ENCODE data around the gene ARSA.

Gene ARSA

DNA sequence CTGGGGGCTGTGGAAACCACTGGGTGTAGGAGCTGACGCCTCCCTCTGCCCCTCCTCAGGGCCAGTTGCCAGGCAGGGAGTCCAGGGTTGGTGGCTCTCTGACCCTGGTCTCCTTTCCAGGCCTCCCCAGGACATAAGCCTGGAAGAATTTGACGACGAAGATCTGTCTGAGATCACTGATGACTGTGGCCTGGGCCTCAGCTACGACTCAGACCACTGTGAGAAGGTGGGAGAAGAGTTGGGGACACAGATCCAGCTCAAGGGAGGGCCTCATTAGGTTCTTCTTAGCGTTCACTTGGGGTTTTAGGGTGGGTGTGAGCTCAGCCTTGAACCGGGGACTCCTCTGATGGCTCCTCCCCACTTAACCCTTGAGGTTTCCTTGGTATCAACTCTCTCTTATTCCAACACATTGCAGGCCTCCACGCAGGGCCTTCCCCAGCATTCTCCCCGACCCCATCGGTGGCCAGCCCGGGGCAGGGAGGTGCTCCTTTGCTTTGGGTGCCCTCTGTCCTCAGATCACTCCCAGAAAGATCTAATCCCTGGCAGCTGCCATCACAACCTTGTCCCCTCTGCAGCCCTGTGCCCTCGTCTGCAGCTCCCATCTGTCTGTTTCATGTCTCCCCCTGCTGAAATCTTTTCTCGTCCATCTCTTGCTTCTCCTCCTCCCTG is 26.1 kb downstream of the ARSA start:
- no peak for DNase-seq

DNA sequence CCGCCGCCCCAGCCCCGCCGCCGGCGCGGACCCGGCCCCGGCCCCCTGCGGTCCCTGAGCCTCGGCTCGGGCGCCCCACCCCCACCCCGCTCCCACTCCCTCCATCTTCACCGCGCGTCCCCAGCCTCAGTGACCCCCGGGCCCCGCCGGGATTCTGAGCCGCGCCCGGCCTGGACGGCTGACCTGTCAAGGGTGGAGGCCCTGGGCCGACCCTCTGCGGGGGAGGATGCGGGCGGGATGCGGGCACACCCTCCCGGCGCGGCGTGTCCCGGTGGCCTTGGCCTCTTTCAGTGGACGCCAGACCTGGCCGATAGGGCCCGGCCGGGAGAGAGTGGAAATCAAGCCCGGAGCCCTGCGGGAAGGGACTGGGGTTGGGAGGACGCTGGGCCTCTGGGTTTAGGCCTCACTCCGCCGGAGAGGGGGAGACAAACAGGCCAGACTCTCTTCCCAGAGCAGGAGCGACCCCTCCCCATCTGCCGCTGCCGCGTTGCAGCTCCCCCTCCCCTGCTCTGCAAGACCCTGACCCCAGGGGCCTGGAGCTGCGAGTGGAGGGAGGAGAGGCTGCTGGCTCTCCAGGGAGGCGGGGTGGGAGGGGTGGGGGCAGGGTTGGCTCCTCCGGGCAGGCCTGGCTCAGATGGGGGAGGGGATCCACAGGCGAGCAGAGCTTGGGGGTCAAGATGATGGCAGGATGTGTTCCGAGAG is 26.8 kb downstream of the ARSA start:
- no peak for DNase-seq

DNA sequence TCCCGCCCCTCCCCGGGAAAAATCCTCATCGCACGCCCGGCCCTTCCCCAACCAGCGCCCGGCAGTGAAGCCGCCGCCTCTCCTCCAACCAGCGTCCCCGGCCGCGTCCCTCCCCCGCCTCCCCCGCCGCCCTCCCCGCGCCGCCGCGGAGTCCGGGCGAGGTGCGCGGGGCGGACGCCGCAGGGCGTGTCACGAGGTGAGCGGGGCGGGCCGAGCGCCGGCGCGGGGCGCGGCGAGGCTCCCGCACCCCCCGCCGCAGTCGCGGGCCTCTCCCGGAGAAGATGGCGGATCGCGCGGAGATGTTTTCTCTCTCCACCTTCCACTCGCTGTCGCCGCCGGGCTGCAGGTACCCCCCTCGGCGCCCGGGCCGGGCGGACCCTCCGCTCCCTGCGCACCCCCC is 27.4 kb downstream of the ARSA start, which contains the start of gene MAPK8IP2:
Gene MAPK8IP2, plus strand, starts transcription at position 256 of the 400 bp plus-strand sequence. Its CDS starts 26 bp downstream, at position 282.
- DNase-seq = no peak

DNA sequence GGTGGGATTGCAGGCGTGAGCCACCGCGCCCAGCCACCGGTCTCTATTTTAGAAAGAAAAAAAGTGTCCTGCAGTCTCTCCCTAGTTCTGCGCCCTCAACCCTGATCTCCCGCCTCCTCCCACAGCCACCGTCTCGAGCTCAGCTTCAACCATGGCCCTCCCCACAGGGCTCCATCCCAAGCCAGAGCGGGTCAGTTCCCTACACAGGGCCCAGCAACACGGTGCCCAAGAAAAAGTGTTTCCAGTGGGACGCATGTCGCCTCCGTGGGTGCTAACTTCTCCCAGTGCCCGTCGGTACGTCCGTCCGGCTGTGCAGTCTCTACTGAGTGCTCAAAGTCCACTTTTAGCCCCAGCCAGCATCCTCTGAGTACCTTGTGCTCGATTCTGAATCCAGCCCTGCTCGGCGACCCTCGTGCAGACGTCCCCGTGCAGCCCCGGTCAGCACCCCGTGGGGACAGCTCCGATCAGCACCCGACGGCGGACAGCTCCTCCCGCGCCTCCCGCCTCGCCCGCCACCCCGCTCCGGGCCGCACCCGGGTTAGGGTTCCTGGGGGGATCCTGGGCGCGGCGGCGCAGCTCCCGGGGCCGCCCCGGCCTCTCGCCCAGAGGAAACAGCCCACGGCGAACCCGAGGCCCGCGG is 28.0 kb downstream of the ARSA start:
- DNase-seq = no peak

DNA sequence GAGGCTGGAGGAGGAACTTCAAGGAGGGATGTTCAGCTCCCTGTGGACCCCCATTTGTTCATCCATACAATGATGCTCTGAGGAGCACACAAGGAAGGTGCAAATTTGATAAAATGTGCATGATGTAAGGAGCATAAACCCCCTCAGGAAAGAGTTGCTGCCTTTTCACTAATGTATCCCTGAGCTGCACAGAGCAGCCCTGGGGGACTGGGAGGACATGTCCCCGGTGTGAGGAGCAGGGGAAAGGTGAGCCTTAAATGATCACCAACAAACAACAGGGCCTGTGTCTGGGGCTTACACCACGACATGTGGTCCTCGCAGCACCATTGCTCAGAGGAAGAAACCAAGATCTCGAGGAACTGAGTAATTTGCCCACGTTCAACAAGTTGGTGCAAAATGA is 30.9 kb downstream of the ARSA start:
- no peak for DNase-seq

DNA sequence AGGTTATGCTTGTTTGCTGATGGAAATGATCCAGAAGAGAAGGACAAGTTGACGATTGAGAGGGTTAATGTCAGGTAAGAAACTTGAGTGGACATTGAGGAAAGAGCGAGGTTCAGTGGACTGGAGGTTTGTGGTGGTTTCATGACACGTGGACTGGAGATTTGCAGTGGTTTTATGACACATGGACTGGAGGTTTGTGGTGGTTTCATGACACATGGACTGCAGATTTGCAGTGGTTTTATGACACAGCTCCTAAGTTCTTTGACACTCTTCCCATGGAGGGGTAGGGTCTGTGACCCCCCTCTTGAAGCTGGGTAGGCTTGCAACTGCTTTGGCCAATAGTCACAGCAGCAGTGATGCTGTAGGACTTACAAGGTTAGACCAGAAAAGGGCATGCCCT is 32.8 kb downstream of the ARSA start:
- no peak for DNase-seq

DNA sequence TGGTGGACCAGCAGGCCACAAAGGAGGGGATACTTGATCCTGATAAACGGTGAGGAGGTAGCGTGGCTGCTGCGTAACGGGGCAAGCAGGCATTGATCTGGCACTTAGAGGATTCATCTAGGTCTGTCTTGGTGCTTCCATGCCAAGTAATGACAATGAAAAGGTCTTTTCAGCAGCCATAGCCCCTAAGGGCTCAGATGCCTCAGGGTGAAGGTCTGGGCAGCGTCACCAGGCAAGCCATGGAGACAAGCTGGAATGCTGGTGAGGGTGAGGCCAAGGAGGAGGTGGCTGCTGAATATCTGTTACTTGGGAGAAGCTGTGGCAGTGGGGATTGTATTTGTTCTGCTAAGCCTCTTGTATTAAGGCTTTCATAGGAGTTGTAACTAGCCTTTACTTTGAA is 40.5 kb downstream of the ARSA start:
- no peak for DNase-seq

DNA sequence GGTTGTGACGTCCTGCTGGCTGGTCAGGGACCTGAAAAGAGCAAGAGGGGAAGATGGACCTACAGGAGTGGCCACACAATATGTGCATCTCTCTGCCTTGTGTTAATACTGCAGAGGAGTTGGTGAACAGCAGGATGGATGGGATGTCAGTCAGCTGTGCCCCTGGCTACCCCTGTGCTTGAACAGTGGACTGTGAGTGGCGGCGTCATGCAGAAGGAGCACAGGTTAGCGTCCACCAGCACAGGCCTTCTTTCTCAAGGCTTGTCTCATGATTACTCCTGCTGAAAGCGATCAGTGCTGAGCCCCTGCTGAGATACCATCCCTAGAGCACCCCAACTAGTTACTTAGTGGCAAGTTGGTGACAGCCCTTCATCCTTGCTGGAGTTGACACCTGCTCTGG is 41.5 kb downstream of the ARSA start:
- no peak for DNase-seq

DNA sequence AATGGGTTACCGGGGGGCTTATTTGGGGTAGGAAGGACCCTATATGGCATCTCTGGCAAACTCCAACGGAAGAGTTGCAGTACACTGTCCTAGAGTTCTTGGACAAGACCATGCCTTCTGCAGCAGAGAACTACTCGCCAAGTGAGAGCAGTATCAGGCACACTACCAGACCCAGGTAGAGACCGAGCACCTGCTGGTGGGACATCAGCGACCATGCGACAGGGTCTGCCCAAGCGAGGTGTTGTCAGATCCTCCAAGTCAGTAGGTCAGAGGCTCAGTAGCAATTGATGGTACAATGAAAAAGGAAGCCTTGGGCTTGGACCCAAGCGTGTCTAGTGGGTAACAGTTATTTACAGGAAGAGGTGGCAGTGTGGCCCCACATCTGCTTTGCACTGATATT is 42.2 kb downstream of the ARSA start:
- DNase-seq = no peak

DNA sequence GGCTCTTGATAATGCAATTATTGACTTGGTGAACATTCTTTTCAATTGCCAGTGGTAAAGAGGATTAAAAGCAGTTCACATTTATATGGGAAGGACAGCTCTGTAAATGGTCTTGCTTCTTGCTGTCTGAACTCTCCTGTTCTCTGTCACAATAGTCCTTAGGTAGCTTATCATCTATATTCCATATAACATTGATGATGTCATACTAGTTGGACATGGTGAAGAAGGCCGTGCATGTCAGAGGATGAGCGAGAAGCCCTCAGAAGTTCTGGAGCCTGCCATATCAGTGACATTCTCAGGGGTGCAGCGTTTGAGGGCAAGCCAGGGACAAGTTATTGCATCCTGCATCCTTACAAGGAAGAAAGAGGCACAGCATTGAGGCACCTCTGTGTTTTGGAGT is 42.7 kb downstream of the ARSA start:
- no peak for DNase-seq

DNA sequence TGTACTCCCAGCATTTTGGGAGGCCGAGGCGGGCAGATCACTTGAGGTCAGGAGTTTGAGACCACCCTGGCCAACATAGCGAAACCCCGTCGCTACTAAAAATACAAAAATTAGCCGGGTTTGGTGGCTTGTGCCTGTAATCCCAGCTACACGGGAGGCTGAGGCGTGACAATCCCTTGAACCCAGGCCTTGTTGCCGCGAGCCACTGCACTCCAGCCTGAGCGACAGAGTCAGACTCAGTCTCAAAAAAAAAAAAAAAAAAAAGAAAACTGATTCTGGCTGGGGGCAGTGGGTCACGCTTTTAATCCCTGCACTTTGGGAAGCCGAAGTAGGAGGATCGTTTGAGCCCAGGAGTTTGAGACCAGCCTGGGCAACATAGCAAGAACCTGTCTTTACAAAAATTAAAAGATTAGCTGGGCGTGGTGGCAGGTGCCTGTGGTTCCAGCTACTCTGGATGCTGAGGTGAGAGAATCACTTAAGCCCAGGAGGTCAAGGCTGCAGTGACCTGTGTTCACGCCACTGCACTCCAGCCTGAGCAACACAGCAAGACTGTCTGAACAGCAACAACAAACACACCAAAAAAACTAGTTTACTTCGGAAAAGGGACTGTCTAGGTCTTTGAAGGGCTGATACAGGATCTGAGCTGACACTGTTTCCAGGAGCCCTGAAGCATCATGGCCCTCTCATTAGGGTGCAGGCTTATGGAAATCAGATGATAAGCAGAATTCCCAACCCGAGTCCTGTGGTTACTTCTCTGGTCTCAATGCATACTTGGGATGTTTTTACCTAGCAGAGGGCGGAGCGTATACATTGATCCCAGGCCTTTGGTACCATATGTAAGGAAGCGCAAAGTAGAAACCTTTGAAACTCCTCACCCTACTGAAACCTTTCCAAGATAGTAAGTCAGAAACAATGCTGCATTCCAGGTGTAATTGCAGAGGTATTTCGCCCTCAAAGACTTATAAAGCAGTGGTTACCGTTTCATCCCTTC is 43.6 kb downstream of the ARSA start:
- no peak for DNase-seq

DNA sequence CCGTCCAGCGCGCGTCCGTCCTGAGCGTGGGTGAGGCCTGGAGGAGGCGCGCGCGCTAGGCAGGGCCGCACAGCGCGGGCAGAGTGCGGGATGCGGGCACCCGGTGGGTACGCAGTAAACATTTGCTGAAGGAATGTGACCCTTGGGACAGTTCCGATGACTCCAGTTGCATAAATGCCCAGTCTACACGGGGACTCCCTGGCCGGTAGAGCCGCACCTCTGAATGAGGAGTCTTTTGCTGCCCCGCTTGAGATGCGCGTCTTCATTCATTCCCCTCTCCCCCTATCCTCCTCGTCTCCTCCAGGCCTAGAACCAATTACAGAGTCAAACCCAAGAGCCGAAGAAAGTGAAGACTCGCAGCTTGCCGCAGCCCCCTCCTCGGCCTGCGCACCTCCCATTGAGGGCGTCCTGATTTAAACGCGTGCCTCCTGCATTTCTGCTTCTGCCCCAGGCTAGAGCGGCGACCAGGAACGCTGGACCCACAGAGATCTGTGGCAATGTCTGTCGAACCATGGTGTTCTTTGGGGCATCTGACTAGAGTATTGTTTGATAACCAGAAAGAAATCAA is 44.6 kb downstream of the ARSA start:
- DNase-seq = no peak

DNA sequence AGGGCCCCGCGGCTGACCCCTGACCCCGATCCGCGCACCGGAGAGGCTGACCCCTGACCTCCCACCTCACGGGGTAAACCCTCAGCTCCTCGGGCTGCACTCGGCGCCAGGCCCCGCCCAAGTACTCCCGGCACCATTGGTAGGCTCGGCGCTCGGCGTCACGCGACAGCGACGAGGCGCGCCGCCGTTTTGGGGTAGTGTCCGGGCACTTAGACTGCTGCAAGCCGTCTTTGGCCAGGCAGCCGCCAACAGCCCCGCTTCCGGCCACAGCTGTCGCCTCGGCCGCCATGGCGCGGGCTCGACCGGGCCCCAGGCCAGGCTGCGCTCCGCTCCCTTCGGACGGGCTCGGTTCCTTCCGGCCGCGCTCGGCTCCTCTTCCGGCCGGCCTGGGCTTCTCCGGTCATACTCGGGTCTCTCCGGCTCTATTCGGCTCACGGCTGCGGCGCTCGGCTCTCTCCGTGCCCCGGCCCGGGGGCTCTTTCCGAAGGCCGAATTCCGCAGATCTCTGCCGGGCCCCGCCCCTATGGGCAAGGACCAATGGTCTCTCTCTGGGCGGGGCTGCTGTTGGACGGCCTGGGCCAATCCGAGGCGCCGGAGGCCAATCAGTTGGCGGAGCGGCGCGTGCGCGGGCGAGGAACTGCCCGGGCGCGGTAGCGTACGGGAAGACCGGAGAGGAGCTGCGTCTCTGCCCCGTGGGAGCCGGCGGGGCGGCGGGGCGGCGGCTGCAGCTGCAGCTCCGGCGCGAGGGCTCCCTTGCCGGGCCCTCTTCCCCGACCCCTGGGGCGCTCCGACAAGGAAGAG is 45.3 kb downstream of the ARSA start, which contains the start of gene CHKB:
Gene CHKB, minus strand, starts transcription at position 357 of the 801 bp plus-strand sequence. Its CDS starts 68 bp downstream, at position 289.
- peak; percentile 91 for DNase-seq

DNA sequence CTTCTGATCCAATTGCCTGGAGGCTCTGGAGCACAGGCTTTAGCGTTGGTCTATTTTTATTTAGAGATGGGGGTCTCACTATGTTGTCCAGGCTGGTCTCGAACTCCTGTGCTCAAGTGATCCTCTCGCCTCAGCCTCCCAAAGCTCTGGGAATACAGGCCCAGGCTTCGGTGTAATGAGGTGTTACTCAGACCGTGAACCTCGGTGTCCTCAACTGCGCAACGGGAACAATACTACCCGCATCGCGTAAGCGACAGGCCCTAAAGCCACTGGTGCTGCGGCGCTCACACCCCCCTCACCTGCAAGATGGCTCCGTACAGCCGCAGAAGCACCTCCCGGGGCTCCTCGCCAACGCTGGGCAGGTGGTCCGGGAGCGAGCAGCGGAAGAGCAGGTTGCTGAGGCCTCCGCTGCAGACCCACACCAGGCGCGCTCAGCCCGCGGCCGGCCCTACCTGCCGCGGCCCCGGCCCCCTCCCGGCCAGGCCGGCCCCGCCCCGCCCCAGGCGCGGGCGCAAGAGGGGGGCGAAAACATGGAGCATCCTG is 45.9 kb downstream of the ARSA start:
- no peak for DNase-seq

DNA sequence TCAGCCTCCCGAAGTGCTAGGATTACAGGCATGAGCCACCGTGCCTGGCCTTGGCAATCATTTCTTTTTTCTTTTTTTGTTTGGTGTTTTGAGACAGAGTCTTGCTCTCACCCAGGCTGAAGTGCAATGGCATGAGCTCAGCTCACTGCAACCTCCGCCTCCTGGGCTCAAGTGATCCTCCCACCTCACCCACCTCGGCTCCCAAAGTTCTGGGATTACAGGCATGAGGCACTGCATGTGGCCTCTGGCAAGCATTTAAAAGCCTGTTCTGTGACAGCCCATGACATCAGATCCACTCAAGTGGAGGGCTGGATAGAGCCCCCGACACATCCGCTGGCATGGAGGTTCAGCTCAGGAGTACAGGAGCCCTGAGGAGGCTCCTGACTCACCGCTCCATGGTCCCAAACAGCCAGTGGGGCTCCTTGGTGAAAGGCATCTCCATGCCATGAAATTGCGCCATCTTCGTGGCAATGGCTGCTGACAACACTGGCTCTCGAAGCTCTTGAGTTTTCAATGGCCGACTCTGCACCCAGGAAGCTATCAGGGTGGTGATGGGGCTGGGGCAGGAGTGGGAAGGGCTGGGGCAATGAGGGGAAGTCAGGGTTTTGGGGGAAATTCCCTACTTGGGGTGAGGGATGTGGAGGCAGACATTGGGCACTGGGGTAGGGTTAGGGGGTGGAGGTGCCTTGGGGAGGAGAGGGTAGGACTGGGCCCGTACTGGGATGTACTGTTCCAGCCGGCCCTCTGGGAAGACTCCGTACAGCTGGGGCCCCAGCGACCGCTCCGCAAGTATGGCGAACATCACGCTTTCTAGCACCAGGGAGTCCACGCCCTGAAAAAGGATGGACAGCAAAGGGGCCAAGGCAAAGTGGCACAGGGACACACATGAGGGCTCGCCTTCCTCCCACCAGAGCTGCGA is 46.7 kb downstream of the ARSA start:
- no peak for DNase-seq

DNA sequence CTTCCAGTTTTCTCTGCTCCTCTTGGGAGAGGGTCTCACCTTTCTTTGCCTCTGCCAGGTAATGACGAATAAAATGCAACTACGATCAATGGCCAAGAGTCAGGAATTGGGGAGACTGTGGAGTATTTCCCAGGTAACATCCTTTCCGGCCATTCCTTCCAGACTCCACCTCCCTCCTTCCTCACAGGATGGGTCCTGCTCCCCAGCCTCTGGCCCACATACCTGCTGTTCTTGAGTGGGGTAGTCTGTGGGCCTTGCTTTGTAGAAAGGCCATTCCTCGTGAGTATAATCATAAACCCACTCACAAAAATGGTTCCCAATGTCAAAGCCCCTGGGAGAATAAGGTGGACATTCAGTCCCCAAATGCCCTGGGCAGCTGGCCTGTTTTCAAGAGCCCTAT is 48.2 kb downstream of the ARSA start:
- DNase-seq = no peak

DNA sequence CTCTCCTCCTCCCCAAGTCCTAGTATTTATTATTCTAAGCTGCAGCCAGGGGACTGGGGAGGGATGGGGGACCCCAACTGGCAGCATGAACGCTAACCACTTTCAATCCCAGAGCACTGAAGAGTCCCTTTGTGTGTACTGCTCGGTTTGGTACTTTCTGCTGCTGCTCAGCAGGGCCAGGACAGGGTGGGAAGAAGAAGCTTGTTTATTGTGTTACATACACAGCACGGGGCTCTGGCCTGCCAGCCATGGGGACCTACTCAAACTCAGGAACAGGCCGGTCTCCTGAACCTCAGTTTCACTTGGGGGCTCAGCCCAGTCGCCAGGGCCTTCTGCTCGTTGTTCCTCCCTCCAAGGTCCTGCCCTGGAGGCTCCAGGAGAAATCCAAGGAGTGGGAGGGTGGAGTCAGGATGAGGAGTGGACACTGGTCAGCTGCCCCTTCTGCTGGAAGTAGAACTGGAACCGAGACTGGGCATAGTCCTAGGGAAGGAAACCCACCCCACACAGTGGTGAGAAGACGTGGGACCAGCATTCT is 49.1 kb downstream of the ARSA start:
- DNase-seq = no peak

DNA sequence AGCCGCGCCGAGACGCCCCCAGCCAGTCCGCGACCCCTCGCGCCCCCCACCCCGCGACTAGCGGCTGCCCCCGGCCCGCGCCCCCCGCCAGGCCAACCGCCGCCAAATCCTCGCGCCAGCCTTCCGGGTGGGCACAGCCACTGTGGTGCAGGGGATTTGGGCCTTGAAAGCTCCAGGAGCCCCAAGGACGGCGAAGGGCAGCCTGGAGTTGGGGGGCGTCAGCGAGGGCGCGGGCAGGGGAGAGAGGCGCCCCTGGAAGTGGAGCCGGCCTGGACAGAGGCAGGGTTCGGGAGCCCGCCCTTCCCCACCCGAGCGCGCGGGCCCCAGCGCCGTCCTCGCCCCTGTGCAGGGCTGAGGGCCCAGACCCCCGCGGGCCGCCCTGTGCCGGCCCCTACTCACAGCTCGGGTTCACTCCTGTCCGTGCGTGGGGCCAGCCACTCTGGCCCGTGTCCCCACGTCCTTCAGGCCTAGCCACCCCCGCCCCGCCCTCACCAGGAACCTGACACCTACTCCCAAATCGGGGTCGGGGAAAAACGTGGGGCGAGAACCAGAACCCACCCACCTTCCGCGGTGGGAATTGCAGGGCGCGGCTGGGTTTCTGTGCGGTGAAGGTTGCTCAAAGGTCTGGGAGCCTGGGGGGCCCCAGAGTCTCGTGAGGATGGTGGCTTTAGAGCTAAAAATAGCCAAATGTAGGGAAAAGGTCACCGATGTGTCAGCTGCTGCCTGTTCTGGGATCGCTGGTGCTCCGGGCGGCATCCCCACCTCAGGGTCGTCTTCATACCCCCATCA is 49.8 kb downstream of the ARSA start, which contains the start of gene CPT1B:
Gene CPT1B, minus strand, starts transcription at position 441 of the 789 bp plus-strand sequence. CDS start 512 bp downstream, outside the sequence.
- DNase-seq = no peak

DNA sequence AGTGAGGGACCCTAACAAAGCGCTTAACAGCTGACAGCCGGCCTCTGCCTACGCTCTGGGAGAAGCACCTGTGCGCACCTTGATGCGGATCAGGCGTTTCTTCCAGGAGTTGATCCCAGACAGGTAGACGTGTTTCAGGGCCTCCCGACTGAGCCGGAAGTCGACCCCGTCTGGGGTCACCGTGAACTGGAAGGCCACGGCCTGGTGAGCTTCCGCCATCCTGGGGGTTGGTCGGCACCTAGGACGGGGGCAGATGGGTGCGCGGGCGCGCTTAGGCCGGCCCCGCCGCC is 50.3 kb downstream of the ARSA start:
- no peak for DNase-seq

Measured in DMS 273 treated with DMSO at 0.1 percent for 48 hours (cell line).